Colon (tissue), 2 donors: ENCODE measurements around the gene AGBL3.
"Not testable (repeated sequence)": the region's sequence is repeated elsewhere in the genome, so short reads cannot be mapped to it uniquely, and the experiment has no call there.

Experiments used
- FAIRE-seq: peaks from 2 replicates; lab custom pipeline; 2012; peaks lifted over from hg19 to GRCh38; lab: Jason Lieb, UNC
- donor health status: control.
- donor health status: control.

Gene AGBL3

DNA sequence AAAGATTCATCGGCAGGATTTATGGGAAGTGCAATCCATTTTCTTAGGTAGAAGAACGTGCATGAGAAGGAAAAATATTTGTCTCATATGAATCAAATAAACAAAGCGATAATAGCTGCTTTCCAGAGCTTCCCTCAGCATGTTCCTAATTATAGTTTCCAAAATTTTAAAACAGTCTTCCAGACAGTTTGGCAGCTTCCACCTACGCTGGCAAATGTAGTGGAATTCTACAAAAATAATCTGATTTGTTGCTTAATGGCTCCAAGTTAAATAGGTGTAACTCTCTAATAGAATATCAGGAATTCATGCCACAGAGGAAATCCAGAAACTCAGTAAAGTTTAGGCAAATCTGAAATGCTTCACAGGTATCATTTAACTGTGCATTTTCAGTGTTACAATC is 23.3 kb upstream of the AGBL3 start:
- FAIRE-seq, result no peak

GRCh38 chr7:134966691-134967090 is 19.6 kb upstream of the AGBL3 start:
- FAIRE-seq, result no peak

DNA sequence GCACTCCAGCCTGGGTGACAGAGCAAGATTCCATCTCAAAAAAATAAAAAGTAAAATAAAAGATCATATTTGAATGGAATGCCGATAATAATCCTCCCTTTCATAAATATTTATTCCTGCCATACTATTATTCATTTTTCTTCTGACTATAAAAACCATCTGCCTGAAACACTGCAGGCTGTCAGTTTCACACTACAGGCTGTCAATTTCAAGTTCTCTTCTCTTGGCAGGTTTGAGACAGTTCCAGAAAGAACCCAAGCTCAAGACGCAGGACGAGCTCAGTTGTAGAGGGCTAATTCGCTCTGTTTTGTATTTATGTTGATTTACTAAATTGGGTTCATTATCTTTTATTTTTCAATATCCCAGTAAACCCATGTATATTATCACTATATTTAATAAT is 18.2 kb upstream of the AGBL3 start:
- FAIRE-seq, result no peak

- not testable (repeated sequence) for FAIRE-seq
Observed at GRCh38 chr7:134981645-134982044, 4.7 kb upstream of the AGBL3 start.

- FAIRE-seq, result no peak
Observed at GRCh38 chr7:134985894-134986362, 380 bp upstream of the AGBL3 start.

- FAIRE-seq, result no peak
Observed at GRCh38 chr7:134988161-134988560, 1.9 kb downstream of the AGBL3 start.

- FAIRE-seq, result no peak
Observed at GRCh38 chr7:134991469-134992339, 5.4 kb downstream of the AGBL3 start.

- no peak for FAIRE-seq
Observed at GRCh38 chr7:134992626-134993179, 6.4 kb downstream of the AGBL3 start.

DNA sequence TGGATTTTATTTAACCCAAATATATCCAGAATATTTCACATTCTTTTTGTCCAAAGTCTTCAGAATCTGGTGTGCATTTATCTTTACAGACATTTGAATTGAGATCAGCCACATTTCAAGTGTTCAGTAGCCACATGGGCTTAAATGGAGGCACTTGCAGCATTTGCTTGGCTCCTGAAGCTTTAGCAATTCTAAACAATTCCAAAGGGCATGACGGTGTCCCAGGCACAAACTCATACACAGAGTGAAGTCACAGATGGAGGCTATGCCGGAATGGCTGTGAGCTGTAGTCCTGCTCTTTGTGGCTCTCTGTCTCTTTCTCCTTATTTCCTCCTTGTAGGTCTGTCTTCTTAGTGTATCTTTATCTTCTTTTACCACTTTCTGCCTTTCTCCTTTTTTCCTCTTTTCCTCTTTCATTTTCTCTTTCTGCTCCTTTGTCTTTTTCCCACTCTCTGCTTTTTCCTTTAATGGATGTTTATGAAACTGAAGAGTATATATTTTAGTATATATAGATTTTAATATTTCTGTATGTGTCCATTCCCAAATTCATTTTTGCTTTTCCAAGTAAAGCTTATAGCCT is 7.7 kb downstream of the AGBL3 start:
- FAIRE-seq, result no peak

- FAIRE-seq, result no peak
Observed at GRCh38 chr7:134995239-134996096, 9.2 kb downstream of the AGBL3 start.

GRCh38 chr7:134996097-134996550 is 9.8 kb downstream of the AGBL3 start:
- no peak for FAIRE-seq

GRCh38 chr7:134997214-134997885 is 11.0 kb downstream of the AGBL3 start:
- FAIRE-seq, result no peak

DNA sequence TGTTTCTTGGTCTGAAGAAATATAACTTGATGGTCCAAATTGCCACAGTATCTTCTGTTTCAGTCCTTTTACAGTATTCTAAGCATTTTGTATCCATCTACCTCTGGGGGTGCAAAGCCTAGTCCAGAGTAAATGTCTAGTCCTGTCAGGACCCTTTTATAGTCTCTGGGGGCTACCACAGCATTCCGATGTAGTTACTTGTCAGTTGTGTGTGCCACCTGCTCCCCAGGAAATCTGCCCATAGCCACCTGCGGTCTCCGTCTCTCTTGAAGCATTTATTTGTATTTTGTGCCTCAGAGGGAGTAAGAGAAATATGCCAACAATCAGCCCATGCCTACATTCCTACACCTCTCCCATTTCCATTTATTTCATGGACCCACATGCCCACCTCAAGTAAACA is 12.8 kb downstream of the AGBL3 start:
- FAIRE-seq, result no peak

GRCh38 chr7:135001390-135002165 is 15.3 kb downstream of the AGBL3 start:
- FAIRE-seq, result no peak

GRCh38 chr7:135012229-135012628 is 25.9 kb downstream of the AGBL3 start:
- no peak for FAIRE-seq

DNA sequence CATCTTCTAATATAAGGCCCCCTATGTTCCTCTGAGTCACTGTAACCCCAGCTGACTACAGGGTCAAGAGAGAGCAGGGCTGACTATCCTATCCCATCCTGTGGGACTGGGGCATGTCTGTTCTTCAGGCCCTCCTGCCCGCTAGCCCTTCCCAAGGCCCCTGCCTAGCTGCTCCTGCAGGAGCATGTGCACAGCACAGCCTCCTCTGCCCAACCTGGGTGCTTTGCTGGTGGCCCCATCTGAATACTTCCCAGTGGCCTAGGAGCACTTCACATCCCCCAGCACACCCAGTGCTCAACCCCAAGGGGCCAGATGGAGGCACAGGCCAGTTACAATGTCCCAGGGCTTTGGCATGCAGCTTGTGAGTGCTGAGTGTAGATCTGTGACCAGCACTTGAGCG is 37.3 kb downstream of the AGBL3 start:
- no peak for FAIRE-seq

DNA sequence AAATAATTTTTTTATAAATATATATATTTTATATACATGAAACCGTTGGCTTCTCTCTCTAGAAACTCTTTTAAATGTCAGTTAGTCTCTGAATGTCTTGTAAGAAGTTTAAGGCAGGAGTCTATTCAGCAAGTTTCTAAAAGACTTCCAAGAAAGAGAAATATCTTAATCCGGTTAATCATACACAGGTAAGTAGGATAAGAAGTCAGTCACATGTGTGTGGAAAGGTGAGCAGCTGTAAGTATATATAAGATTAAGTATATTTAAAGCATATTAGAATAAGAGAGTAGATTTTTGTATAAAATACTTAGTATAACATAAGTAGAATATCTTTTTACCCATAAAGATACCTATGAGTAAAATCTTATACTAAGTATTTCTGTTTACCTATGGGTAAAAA is 48.9 kb downstream of the AGBL3 start:
- FAIRE-seq, result no peak

DNA sequence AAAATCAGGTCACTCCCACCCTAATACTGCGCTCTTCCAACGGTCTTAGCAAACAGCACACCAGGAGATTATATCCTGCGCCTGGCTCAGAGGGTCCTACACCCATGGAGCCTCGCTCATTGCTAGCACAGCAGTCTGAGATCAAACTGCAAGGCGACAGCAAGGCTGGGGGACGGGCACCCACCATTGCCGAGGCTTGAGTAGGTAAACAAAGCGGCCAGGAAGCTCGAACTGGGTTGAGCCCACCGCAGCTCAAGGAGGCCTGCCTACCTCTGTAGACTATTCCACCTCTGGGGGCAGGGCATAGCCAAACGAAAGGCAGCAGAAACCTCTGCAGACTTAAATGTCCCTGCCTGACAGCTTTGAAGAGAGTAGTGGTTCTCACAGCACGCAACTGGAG is 80.7 kb downstream of the AGBL3 start:
- FAIRE-seq, result not testable (repeated sequence)

GRCh38 chr7:135074096-135074495 is 87.8 kb downstream of the AGBL3 start:
- no peak for FAIRE-seq

- no peak for FAIRE-seq
Observed at GRCh38 chr7:135074531-135074930, 88.2 kb downstream of the AGBL3 start.

- FAIRE-seq, result no peak
Observed at GRCh38 chr7:135075716-135076115, 89.4 kb downstream of the AGBL3 start.
